ENCODE measurements around the gene NFIA.
"Not testable (repeated sequence)": the region's sequence is repeated elsewhere in the genome, so short reads cannot be mapped to it uniquely, and the experiment has no call there.

Gene NFIA

DNA sequence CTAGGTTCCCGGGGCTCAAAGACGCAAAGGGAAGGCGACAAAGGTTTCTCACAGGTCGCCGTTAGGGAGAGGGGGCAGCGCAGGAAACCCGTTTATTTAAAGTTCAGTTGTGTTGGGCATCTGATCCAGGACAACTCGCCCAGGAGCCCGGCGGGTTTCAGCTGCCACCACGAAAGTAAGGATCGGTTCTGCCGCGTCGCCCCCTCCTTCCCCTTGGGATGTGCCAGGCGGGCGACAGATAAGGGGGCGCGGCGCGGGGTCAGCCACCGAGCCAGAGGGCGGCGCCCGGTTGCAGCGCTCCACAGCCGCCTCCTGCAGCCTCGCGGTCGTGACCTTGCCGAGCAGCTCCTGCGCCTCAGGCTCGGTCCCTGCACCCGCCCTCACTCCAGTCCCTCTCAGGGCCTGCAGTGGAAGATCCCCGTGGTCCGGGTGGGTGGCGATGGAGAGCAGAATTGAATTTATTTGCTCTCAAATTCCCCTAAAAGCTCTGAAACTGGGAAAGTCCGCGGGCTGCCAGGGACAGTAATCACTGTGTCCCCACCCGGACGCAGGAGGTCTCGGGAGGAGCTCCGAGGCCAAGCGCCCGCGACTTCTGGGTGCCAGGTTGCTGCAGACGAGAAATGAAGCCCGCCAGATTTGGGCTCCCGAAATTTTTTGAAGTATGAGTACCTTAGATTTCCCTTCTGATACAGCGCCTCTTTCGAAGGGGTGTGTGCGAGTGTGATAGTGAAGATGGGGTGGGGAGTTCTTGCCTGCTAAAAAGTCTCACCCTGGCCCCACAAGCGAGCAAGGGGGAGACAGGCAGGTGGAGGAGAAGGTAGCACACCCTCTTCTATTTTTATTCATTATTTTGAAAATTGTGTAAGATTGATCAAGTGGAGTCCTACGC is 28.4 kb upstream of the NFIA start:
- Mint-ChIP-seq H3K36me3 (no peaks in the 10 kb centered on the region), H3K9me3 (no peaks in the 10 kb centered on the region), H3K4me3 (peak overlapping the region; percentile 57), H3K4me1 (peaks cover 29% of the 10 kb centered on the region), H3K27ac (no peak overlapping the region), H3K27me3 (peaks cover 83% of the 10 kb centered on the region)
- ATAC-seq: no peak

DNA sequence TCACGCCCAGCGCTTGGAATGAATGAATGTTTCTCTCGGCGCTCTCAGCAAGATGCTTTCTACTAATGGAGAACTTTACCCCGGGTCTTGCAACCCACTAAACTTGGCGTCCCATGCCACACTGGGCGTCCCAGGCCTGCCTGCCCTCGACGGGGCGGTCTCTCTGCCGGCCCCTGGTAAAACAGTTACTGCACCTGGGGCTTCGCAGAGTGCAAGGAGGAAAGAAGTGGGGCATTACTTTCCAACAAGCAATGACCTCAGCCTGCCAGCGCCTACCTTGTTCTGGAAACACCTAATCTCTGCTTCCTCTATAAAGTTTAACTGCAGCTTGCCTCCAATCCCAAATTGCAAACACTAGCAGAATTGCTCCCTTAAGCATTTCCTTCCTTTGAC is 27.8 kb upstream of the NFIA start:
- Mint-ChIP-seq H3K27me3 (peaks cover 84% of the 10 kb centered on the region), H3K4me3 (no peak overlapping the region), H3K9me3 (no peaks in the 10 kb centered on the region), H3K36me3 (no peaks in the 10 kb centered on the region), H3K27ac (no peak overlapping the region), H3K4me1 (peaks cover 27% of the 10 kb centered on the region)
- no peak for ATAC-seq

DNA sequence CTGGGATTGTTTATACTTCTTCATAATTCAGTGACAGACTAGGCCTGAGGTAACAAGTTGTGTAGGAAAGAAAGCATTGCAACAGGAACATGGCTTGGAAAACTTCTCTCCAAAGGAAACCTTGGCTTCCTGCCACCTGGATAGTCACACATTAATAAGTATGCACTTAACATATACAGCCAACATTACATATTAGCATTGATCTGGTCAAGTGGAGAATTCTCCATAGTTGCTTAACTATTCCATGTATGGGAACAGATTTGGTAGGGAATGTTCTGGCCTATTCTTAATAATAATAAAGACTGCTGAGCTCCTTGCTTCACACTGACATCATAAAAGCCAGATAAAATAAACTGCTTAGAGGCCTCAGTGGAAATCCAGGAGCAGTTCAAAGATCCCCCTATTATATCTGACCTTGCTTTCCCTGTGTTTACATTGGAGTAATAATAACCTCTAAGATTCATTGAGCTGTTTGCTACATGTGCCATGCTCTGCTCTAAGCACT is 27.2 kb upstream of the NFIA start:
- H3K27me3 Mint-ChIP-seq: peaks cover 84% of the 10 kb centered on the region
- no peaks in the 10 kb centered on the region for H3K36me3 Mint-ChIP-seq
- peaks cover 23% of the 10 kb centered on the region for H3K4me1 Mint-ChIP-seq
- ATAC-seq: no peak
- H3K4me3 Mint-ChIP-seq: no peak overlapping the region
- H3K9me3 Mint-ChIP-seq: no peaks in the 10 kb centered on the region
- H3K27ac Mint-ChIP-seq: no peak overlapping the region

GRCh38 chr1:61056196-61056572 is 26.2 kb upstream of the NFIA start:
- Mint-ChIP-seq H3K9me3 (no peaks in the 10 kb centered on the region), H3K36me3 (no peaks in the 10 kb centered on the region), H3K27me3 (peaks cover 79% of the 10 kb centered on the region), H3K4me3 (no peak overlapping the region), H3K4me1 (peaks cover 19% of the 10 kb centered on the region), H3K27ac (no peak overlapping the region)
- ATAC-seq: no peak

- peaks cover 73% of the 10 kb centered on the region for H3K27me3 Mint-ChIP-seq
- no peak overlapping the region for H3K27ac Mint-ChIP-seq
- peak; percentile 56 for ATAC-seq
- no peaks in the 10 kb centered on the region for H3K9me3 Mint-ChIP-seq
- peak overlapping the region; percentile 77 for H3K4me3 Mint-ChIP-seq
- peaks cover 17% of the 10 kb centered on the region for H3K4me1 Mint-ChIP-seq
- H3K36me3 Mint-ChIP-seq: no peaks in the 10 kb centered on the region
Measured at GRCh38 chr1:61056573-61057439, 25.6 kb upstream of the NFIA start.

- no peak for ATAC-seq
- no peak overlapping the region for H3K4me3 Mint-ChIP-seq
- H3K4me1 Mint-ChIP-seq: peaks cover 7% of the 10 kb centered on the region
- no peak overlapping the region for H3K27ac Mint-ChIP-seq
- H3K27me3 Mint-ChIP-seq: peaks cover 54% of the 10 kb centered on the region
- no peaks in the 10 kb centered on the region for H3K9me3 Mint-ChIP-seq
- no peaks in the 10 kb centered on the region for H3K36me3 Mint-ChIP-seq
Measured at GRCh38 chr1:61058483-61059245, 23.7 kb upstream of the NFIA start.

GRCh38 chr1:61061601-61062000 is 20.8 kb upstream of the NFIA start:
- H3K27me3 Mint-ChIP-seq: peaks cover 25% of the 10 kb centered on the region

GRCh38 chr1:61064673-61065072 is 17.7 kb upstream of the NFIA start:
- no peaks in the 10 kb centered on the region for H3K27me3 Mint-ChIP-seq
- no peaks in the 10 kb centered on the region for H3K4me1 Mint-ChIP-seq
- H3K36me3 Mint-ChIP-seq: no peaks in the 10 kb centered on the region
- no peak overlapping the region for H3K27ac Mint-ChIP-seq
- H3K4me3 Mint-ChIP-seq: no peak overlapping the region
- ATAC-seq: no peak
- no peaks in the 10 kb centered on the region for H3K9me3 Mint-ChIP-seq

More at GRCh38 chr1:61061601-61062000, 20.8 kb upstream of the NFIA start:
- H3K9me3 Mint-ChIP-seq, H3K36me3 Mint-ChIP-seq, H3K4me1 Mint-ChIP-seq, H3K4me3 Mint-ChIP-seq, ATAC-seq, H3K27ac Mint-ChIP-seq: not testable (repeated sequence)

DNA sequence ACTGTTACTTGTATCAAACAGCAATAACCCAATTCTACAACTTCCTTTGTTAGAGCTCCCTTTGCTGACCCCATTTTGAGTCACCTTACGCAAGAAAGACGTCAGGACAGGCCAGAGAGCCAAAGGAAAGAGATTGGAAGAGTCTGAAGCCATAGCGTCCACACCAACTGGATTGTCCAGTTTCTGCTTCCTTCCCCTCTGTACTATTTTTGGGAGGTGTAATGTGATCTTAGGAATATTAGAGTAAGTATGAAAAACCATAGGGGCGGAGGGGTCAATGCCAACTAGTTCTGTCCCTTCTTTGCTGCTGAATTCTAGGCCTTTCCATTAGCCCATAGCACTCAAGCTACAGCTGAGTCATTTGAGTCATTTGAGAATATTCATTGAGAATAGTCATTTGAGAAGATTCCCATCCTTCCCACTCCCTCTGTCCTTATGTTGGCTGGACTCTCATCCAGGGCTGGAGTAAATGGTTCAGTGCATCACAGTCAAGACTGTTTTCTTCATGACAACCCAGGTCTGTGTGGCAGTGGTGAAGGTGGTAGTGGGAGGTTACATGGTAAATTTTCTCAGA is 14.8 kb upstream of the NFIA start:
- Mint-ChIP-seq H3K27me3 (no peaks in the 10 kb centered on the region), H3K9me3 (no peaks in the 10 kb centered on the region), H3K27ac (no peak overlapping the region), H3K36me3 (no peaks in the 10 kb centered on the region), H3K4me3 (no peak overlapping the region), H3K4me1 (no peaks in the 10 kb centered on the region)
- ATAC-seq: no peak

DNA sequence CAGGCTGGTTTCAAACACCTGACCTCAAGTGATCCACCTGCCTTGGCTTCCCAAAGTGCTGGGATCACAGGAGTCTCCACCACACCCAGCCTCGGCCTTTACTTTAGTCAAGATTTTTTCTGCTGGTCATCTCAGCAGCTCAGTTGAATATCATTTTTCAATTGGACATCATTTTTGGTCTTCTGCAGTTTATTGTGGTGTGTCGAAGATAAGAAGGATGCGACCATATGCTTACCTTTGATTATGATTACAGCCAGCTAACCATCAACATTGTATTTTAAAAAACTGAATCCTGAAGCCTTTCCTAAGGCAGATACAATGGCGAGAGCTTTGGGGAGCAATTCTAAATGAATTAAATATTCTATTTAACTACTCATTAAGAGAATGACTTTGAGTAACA is 12.3 kb upstream of the NFIA start:
- Mint-ChIP-seq H3K36me3 (no peaks in the 10 kb centered on the region), H3K9me3 (no peaks in the 10 kb centered on the region), H3K27ac (no peak overlapping the region), H3K4me1 (no peaks in the 10 kb centered on the region), H3K4me3 (no peak overlapping the region), H3K27me3 (no peaks in the 10 kb centered on the region)
- ATAC-seq: no peak

GRCh38 chr1:61071205-61072130 is 10.9 kb upstream of the NFIA start:
- Mint-ChIP-seq H3K9me3 (no peaks in the 10 kb centered on the region), H3K36me3 (no peaks in the 10 kb centered on the region), H3K4me1 (peaks cover 2% of the 10 kb centered on the region), H3K27ac (no peak overlapping the region), H3K4me3 (no peak overlapping the region), H3K27me3 (no peaks in the 10 kb centered on the region)
- ATAC-seq: no peak

DNA sequence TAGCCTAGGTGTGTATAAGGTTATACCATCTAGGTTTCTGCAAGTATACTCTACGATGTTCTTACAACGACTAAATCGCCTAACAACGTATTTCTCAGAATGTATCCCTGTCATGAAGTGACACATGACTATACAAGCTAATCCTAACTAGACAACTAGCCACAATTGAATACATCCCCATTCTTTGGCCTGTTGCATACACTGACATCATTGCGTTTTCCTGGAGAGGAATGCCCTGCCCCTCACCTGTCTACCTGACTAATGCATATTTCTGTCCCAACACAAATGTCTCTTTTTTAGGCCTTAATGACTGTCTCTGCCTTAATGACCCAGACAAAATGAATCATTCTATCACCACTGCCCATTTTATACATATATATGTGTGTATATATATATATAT is 8.5 kb upstream of the NFIA start:
- peaks cover 19% of the 10 kb centered on the region for H3K4me1 Mint-ChIP-seq
- ATAC-seq: no peak
- no peaks in the 10 kb centered on the region for H3K36me3 Mint-ChIP-seq
- no peaks in the 10 kb centered on the region for H3K9me3 Mint-ChIP-seq
- no peak overlapping the region for H3K4me3 Mint-ChIP-seq
- H3K27me3 Mint-ChIP-seq: peaks cover 13% of the 10 kb centered on the region
- H3K27ac Mint-ChIP-seq: no peak overlapping the region

DNA sequence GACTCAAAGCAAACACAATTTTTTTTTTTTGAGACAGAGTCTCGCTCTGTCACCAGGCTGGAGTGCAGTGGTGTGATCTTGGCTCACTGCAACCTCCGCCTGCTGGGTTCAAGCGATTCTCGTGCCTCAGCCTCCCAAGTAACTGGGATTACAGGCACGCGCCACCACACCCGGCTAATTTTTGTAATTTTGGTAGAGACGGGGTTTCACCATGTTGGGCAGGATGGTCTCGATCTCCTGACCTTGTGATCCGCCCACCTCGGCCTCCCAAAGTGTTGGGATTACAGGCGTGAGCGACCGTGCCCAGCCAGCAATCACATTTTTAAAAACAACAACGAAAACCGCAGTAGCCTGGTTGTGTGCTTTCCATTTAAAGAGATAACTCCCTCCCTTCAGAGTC is 6.5 kb upstream of the NFIA start:
- not testable (repeated sequence) for H3K9me3 Mint-ChIP-seq, H3K4me3 Mint-ChIP-seq, H3K27ac Mint-ChIP-seq, ATAC-seq, H3K36me3 Mint-ChIP-seq
- Mint-ChIP-seq H3K27me3 (peaks cover 33% of the 10 kb centered on the region), H3K4me1 (peaks cover 28% of the 10 kb centered on the region)
